K562 (cell line): Measurements from ENCODE around the gene MRPS18B. TPM values are rescaled to one million over a fixed set of nuclear protein-coding genes. Genes with fewer than 3 reads are reported as not detected.
A peak's percentile ranks its signal among the peaks of the same experiment; 100 is the strongest.

Source experiments
- BRD9 ChIP-seq: fragments of 450-650 bp; IDR thresholded peaks from 2 replicates; pipeline ENCODE4 v1.6.1; 2018; ENCODE audit warnings: low read depth; ENCODE audit not compliant: partially characterized antibody
- DDX20 ChIP-seq: fragments of 450-650 bp; IDR thresholded peaks from 2 replicates; pipeline ENCODE4 v1.6.1; 2016; ENCODE audit warnings: missing genetic modification characterization, low read depth, mild to moderate bottlenecking, missing compliant biosample characterization, moderate library complexity
- HSF4 ChIP-seq: fragments of 250-450 bp; sonication (Bioruptor Pico); IDR thresholded peaks from 2 replicates; pipeline ENCODE4 v2.1.2; 2022; ENCODE audit warnings: mild to moderate bottlenecking, moderate library complexity, borderline replicate concordance
- MAFG ChIP-seq: fragments of 450-650 bp; conservative IDR thresholded peaks from 2 replicates; pipeline ENCODE4 v1.6.1; 2016; ENCODE audit warnings: missing genetic modification characterization, missing compliant biosample characterization
- NKRF ChIP-seq: fragments of 450-650 bp; IDR thresholded peaks from 2 replicates; pipeline ENCODE4 v1.6.1; 2016; ENCODE audit warnings: borderline replicate concordance
- NR2C1 ChIP-seq, 2 experiments: fragments of 450-650 bp; IDR thresholded peaks; 2 replicates each; pipeline ENCODE4 v1.6.1; 2017; ENCODE audit warnings: mild to moderate bottlenecking in 2 of 2, antibody characterized with exemption in 1 of 2, inconsistent platforms in 1 of 2, missing compliant biosample characterization in 1 of 2, missing genetic modification characterization in 1 of 2
- TEAD2 ChIP-seq: fragments of 450-650 bp; IDR thresholded peaks from 2 replicates; pipeline ENCODE4 v1.6.1; 2016; ENCODE audit warnings: missing genetic modification characterization, control low read depth, missing compliant biosample characterization
- ZNF277 ChIP-seq: fragments of 250-450 bp; sonication (Bioruptor Pico); IDR thresholded peaks from 2 replicates; pipeline ENCODE4 v1.8.0; 2022; ENCODE audit warnings: inconsistent platforms, mild to moderate bottlenecking, moderate library complexity, borderline replicate concordance
- ZNF311 ChIP-seq: fragments of 250-450 bp; sonication (Bioruptor Pico); IDR thresholded peaks from 2 replicates; pipeline ENCODE4 v1.4.0; 2020; ENCODE audit warnings: mild to moderate bottlenecking, moderate library complexity
- ZNF407 ChIP-seq: fragments of 450-650 bp; IDR thresholded peaks from 2 replicates; pipeline ENCODE4 v1.6.1; 2016; ENCODE audit warnings: low read depth
- ZNF586 ChIP-seq: fragments of 450-650 bp; formaldehyde crosslinking; conservative IDR thresholded peaks from 2 replicates; pipeline ENCODE4 v1.4.0; 2020; ENCODE audit warnings: mild to moderate bottlenecking, moderate library complexity
- polyA plus RNA-seq, 8 experiments: library from polyadenylated mRNA; depleted of rRNA in 4 of 8; stranded (reverse) in 5 of 8; unstranded in 3 of 8; fragments of >200 nt; fragmentation: Nextera tagmentation in 2 of 8; fragmentation: Illumina TruSeq in 1 of 8; extraction: Ambion mirVana in 2 of 8; extraction: Trizol in 1 of 8; gene quantifications; 2 replicates each; pipeline versions ENCODE4 v1.2.1 to v1.2.3, GENCODE V29; 2011 to 2014; ENCODE audit warnings: inconsistent platforms in 1 of 8, missing spikeins in 1 of 8
- total RNA-seq, 7 experiments: library from RNA; depleted of rRNA in 6 of 7; stranded (reverse); fragments of >200 nt in 6 of 7; fragmentation: Illumina TruSeq in 2 of 7; extraction: Trizol in 2 of 7; gene quantifications; 2 replicates each; pipeline versions ENCODE4 v1.2.1 to v1.2.3, GENCODE V29; 2011 to 2021; ENCODE audit warnings: low replicate concordance in 1 of 7

The MRPS18B gene
- total and polyA plus RNA-seq, 9 of the 15 experiments (the other 6 are each of a cell fraction or from before 2014, with no cell fraction given), result 132 to 383 (median 178) TPM

GRCh38 chr6:30616811-30617564 is 652 bp upstream of the MRPS18B start, which contains the start of gene PPP1R10 (continued):
- TF ChIP-seq ZNF407 (0 out of 2 replicates have a peak, but pooled peaks have one; percentile 23), ZNF586 (peak; percentile 86; the same call in 1 of the 2 replicates), HSF4 (no peak), NKRF (peak; percentile 72), DDX20 (tag) (0 out of 2 replicates have a peak, but pooled peaks have one; percentile 37), ZNF311 (CRISPR knock-in tag) (no peak), NR2C1 (IDR thresholded peaks at IDR 0.05) (peak; percentile 65; the same call in 1 of the 2 replicates), NR2C1 (tag; IDR thresholded peaks at IDR 0.05) (no peak), ZNF277 (CRISPR knock-in tag) (0 out of 2 replicates have a peak, but pooled peaks have one; percentile 50), BRD9 (peak; percentile 97), MAFG (tag) (no peak), TEAD2 (tag) (no peak)
